ENCODE data around the gene TCP11L2. TPM values are rescaled to one million over a fixed set of nuclear protein-coding genes. Genes with fewer than 3 reads are reported as not detected.
A peak's percentile ranks its signal among the peaks of the same experiment; 100 is the strongest.

Gene TCP11L2
- total and polyA plus RNA-seq, 9 donors, result 8.5 to 41.7 (median 21.2) TPM

GRCh38 chr12:106348411-106348810, 45.9 kb downstream of the TCP11L2 start:
- no peak overlapping the region for H3K4me3 ChIP-seq
- no peaks in the 10 kb centered on the region for H3K27me3 ChIP-seq
- 38 to 58% (median 53%) methylated on average over 4 of the region's 4 CpGs for WGBS, 3 donors
- intact Hi-C loops (cut with DNase I), result loop anchor here in 1 of 4 donors (10.0 kb wide), 1 partner anchor 104 kb away; the partner anchor contains the start of gene CKAP4
- no peak for TF ChIP-seq CTCF (IDR thresholded peaks at IDR 0.05)
- no peak for TF ChIP-seq EP300 (IDR thresholded peaks at IDR 0.05)
- no peak for TF ChIP-seq POLR2A (IDR thresholded peaks at IDR 0.05)
- H3K4me1 ChIP-seq (ENCODE audit: insufficient read depth), result peaks cover 5% of the 10 kb centered on the region
- H3K36me3 ChIP-seq, result no peaks in the 10 kb centered on the region
- DNase-seq, result no peak
- no peak overlapping the region for H3K27ac ChIP-seq
- no peaks in the 10 kb centered on the region for H3K9me3 ChIP-seq

- H3K4me1 ChIP-seq (ENCODE audit: insufficient read depth), result no peaks in the 10 kb centered on the region
- no peak overlapping the region for H3K27ac ChIP-seq
- 50 to 70% (median 61%) methylated on average over 6 of the region's 6 CpGs for WGBS, 3 donors
- H3K27me3 ChIP-seq, result no peaks in the 10 kb centered on the region
- intact Hi-C loops (cut with DNase I), result loop anchor here in 1 of 4 donors (10.0 kb wide), 1 partner anchor 128 kb away; no protein-coding TSS in a partner anchor
- H3K9me3 ChIP-seq, result no peaks in the 10 kb centered on the region
- DNase-seq, result no peak
- TF ChIP-seq POLR2A (IDR thresholded peaks at IDR 0.05), result no peak
- no peak for TF ChIP-seq EP300 (IDR thresholded peaks at IDR 0.05)
- TF ChIP-seq CTCF (IDR thresholded peaks at IDR 0.05), result no peak
- no peak overlapping the region for H3K4me3 ChIP-seq
- no peaks in the 10 kb centered on the region for H3K36me3 ChIP-seq
These were observed 50.6 kb downstream of the TCP11L2 start for GRCh38 chr12:106353175-106353574.

- Histone ChIP-seq H3K27me3 (no peaks in the 10 kb centered on the region), H3K4me1 (ENCODE audit: insufficient read depth) (peaks cover 4% of the 10 kb centered on the region), H3K27ac (peak within 1 kb of the TSS; percentile 34 to 90), H3K4me3 (peak within 1 kb of the TSS; percentile 69), H3K9me3 (no peaks in the 10 kb centered on the region), H3K36me3 (no peaks in the 10 kb centered on the region)
- TF ChIP-seq EP300 (IDR thresholded peaks at IDR 0.05), result no peak
- peak; percentile 37 for TF ChIP-seq POLR2A (IDR thresholded peaks at IDR 0.05)
- peak; percentile 84 to 86 (median 85) for TF ChIP-seq CTCF (IDR thresholded peaks at IDR 0.05)
- 0 to 1% (median 0%) methylated on average over 41 to 63 of the region's 63 CpGs for WGBS, 3 donors
- DNase-seq, result peak; percentile 96 to 97 (median 96)
- intact Hi-C loops (cut with DNase I), result loop anchor here in 1 of 4 donors (5.0 to 10.0 kb wide), 2 partner anchors 110 to 133 kb away; partner anchors contain the start of gene CKAP4
These were observed 55.2 kb downstream of the TCP11L2 start, which contains the start of gene POLR3B for GRCh38 chr12:106357549-106358395. TSS of gene POLR3B (plus strand) at chr12:106357748. CDS start at chr12:106357880, 132 bp downstream.

- peak overlapping the region; percentile 69 for H3K4me3 ChIP-seq
- TF ChIP-seq CTCF (IDR thresholded peaks at IDR 0.05) (no peak), POLR2A (IDR thresholded peaks at IDR 0.05) (no peak), EP300 (IDR thresholded peaks at IDR 0.05) (no peak)
- H3K4me1 ChIP-seq (ENCODE audit: insufficient read depth), result peaks cover 4% of the 10 kb centered on the region
- no peaks in the 10 kb centered on the region for H3K27me3 ChIP-seq
- H3K36me3 ChIP-seq, result no peaks in the 10 kb centered on the region
- peak overlapping the region in 1 of 2 donors; percentile 90 for H3K27ac ChIP-seq
- intact Hi-C loops (cut with DNase I), result loop anchor here in 1 of 4 donors (5.0 to 10.0 kb wide), 2 partner anchors 111 to 134 kb away; partner anchors contain the start of gene CKAP4
- DNase-seq, result no peak
- 35 to 36% (median 35%) methylated on average over 17 of the region's 17 CpGs for WGBS, 3 donors
- H3K9me3 ChIP-seq, result no peaks in the 10 kb centered on the region
These were observed 56.1 kb downstream of the TCP11L2 start for GRCh38 chr12:106358396-106359241.

Data from ovary (tissue), 9 donors.